ENCODE results near the gene COL18A1. TPM values are rescaled to one million over a fixed set of nuclear protein-coding genes. Genes with fewer than 3 reads are reported as not detected.
A peak's percentile ranks its signal among the peaks of the same experiment; 100 is the strongest.
"Not testable (repeated sequence)": the region's sequence is repeated elsewhere in the genome, so short reads cannot be mapped to it uniquely, and the experiment has no call there.

Gene COL18A1
- total RNA-seq, 1 donor from 2014 or later = 51.6 TPM

- DNase-seq (ENCODE audit: missing footprints) = peak; percentile 87
- intact Hi-C loops (cut with DNase I) = no loop called here
- peak; percentile 78 for ATAC-seq
Measured at GRCh38 chr21:45525153-45525909, 120.4 kb downstream of the COL18A1 start.

- no peak for ATAC-seq
- intact Hi-C loops (cut with DNase I) = no loop called here
- DNase-seq (ENCODE audit: missing footprints) = peak; percentile 9
Measured at GRCh38 chr21:45525910-45526306, 120.9 kb downstream of the COL18A1 start.

- intact Hi-C loops (cut with DNase I); ATAC-seq: not testable (repeated sequence)
- peak; percentile 41 for DNase-seq (ENCODE audit: missing footprints)
Measured at GRCh38 chr21:45527151-45527999, 122.4 kb downstream of the COL18A1 start.

DNA sequence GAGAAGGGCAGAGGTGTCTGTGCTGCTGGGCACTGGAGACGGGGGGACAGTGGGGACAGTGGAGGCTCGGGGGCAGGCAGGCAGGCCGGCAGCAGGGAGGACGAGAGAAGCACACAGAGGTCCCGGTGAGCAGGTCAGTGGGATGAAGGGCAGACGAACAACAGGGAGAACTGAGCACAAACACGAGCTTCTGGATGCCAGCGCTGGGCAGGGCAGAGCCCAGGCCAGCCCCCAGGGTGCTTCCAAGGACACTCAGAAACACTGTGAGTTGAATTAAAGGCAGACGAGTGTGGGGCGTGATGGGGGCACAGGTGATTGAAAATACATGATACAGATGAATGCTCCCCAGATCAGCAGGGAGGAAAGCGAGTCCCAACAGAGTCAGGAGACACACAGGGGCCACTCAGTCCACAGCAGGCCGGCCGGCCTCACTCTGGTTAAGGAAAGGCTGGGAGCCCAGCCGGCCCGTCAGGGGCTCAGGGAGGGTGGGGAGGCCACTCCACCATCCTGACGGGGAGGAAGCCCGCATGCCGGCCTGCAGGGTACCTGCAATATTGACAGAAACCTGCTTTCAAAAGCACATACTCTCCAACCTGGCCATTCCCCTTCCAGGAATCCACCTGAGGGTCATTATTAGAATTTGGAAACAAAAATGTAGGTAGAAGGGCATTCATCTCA lies 123.2 kb downstream of the COL18A1 start:
- intact Hi-C loops (cut with DNase I) = no loop called here
- ATAC-seq (no peak), DNase-seq (ENCODE audit: missing footprints) (peak; percentile 30)

- no peak for ATAC-seq
- DNase-seq (ENCODE audit: missing footprints) = peak; percentile 48
- intact Hi-C loops (cut with DNase I) = no loop called here
Measured at GRCh38 chr21:45528981-45529784, 124.2 kb downstream of the COL18A1 start.

DNA sequence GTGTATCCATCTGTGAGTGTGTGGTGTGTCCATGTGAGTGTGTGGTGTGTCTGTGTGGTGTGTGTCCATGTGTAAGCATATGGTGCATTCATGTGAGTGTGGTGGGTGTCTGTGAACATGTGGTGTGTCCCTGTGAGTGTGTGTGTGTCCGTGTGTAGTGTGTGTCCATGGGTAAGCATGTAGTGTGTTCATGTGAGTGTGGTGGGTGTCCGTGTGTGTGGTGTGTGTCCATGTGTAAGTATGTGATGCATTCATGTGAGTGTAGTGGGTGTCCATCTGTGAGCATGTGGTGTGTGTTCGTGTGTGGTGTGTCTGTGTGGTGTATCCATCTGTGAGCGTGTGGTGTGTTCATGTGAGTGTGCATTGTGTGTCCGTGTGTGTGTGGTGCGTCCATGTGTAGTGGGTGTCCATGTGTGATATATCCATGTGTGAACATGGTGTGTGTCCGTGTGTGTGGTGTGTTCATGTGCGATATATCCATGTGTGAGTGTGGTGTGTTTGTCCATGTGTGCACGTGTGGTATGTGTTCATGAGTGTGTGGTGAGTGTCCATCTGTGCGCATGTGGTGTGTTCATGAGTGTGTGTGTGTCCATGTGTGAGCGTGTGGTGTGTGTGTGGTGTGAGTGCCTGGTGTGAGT lies 124.9 kb downstream of the COL18A1 start:
- intact Hi-C loops (cut with DNase I) = no loop called here
- DNase-seq (ENCODE audit: missing footprints) = no peak

GRCh38 chr21:45530423-45531113 lies 125.6 kb downstream of the COL18A1 start:
- intact Hi-C loops (cut with DNase I) = no loop called here
- peak; percentile 14 for DNase-seq (ENCODE audit: missing footprints)

More for the DNA sequence above, 124.9 kb downstream of the COL18A1 start:
- no peak for ATAC-seq

DNA sequence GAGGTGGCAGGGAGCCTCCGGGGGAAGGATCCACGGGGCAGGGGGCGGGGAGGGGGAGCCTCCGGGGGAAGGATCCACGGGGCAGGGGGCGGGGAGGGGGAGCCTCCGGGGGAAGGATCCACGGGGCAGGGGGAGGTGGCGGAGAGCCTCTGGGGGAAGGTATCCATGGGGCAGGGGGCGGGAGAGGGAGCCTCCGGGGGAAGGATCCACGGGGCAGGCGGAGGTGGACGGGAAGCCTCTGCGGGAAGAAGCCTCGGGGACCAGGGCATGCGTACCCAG lies 126.1 kb downstream of the COL18A1 start:
- intact Hi-C loops (cut with DNase I); ATAC-seq: not testable (repeated sequence)
- peak; percentile 31 for DNase-seq (ENCODE audit: missing footprints)

More at GRCh38 chr21:45530423-45531113, 125.6 kb downstream of the COL18A1 start:
- ATAC-seq = no peak

GRCh38 chr21:45531393-45532215 lies 126.6 kb downstream of the COL18A1 start:
- ATAC-seq (no peak), DNase-seq (ENCODE audit: missing footprints) (peak; percentile 60)
- intact Hi-C loops (cut with DNase I) = no loop called here

- DNase-seq (ENCODE audit: missing footprints) (peak; percentile 67), ATAC-seq (no peak)
- intact Hi-C loops (cut with DNase I) = no loop called here
Measured at GRCh38 chr21:45532826-45533360, 127.9 kb downstream of the COL18A1 start.

GRCh38 chr21:45533361-45533845 lies 128.4 kb downstream of the COL18A1 start:
- peak; percentile 1 for ATAC-seq
- peak; percentile 53 for DNase-seq (ENCODE audit: missing footprints)
- intact Hi-C loops (cut with DNase I) = no loop called here

DNA sequence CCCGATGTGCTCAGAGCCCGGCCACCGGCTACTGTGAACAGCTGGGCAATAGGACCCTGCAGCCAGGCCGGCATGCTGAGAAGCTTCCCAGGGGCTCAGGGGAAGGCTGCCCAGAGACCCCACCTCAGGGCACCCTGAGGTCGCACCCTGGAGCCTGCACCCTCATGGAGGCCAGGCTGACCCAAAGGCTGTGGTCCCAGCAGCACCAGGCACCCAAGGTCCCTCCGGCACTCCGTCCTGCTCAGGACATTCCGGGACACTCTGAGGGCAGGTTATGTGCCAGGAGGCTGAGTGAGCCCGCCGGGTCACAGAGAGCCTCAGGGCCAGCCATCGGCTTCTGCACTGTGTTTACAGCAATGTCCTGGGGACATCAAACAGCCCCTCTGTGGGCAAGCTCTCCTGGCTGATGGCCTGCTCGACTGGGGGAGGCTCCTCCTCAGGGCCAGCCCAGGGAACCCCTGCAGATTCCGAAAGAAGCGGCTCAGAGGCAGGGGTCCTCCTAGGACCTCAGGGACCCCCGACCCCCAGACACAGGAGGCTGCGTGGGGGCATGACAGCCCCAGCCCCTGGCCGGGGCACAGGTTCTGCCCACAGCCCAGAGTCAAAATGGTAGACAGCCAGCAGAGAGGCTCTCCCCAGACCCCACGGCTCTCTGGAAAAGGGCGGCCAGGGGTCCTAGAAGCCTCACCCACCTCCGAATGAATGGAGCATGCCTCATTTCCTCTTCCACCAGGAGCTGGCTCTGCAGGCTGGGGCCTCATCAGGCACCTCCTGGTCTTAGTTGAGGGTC lies 129.1 kb downstream of the COL18A1 start:
- intact Hi-C loops (cut with DNase I) = no loop called here
- DNase-seq (ENCODE audit: missing footprints) (peak; percentile 71), ATAC-seq (peak; percentile 75)

GRCh38 chr21:45534636-45535331 lies 129.8 kb downstream of the COL18A1 start:
- DNase-seq (ENCODE audit: missing footprints) = peak; percentile 86
- intact Hi-C loops (cut with DNase I) = no loop called here
- peak; percentile 87 for ATAC-seq

GRCh38 chr21:45535341-45536081 lies 130.5 kb downstream of the COL18A1 start:
- intact Hi-C loops (cut with DNase I) = no loop called here
- ATAC-seq (no peak), DNase-seq (ENCODE audit: missing footprints) (peak; percentile 77)

Data from Right ventricle myocardium inferior (tissue), 1 donor.